Measurements from ENCODE around the gene ODF2. TPM values are rescaled to one million over a fixed set of nuclear protein-coding genes. Genes with fewer than 3 reads are reported as not detected.

ODF2 gene
- total RNA-seq, 1 experiment from 2014 or later: 46.8 TPM

DNA sequence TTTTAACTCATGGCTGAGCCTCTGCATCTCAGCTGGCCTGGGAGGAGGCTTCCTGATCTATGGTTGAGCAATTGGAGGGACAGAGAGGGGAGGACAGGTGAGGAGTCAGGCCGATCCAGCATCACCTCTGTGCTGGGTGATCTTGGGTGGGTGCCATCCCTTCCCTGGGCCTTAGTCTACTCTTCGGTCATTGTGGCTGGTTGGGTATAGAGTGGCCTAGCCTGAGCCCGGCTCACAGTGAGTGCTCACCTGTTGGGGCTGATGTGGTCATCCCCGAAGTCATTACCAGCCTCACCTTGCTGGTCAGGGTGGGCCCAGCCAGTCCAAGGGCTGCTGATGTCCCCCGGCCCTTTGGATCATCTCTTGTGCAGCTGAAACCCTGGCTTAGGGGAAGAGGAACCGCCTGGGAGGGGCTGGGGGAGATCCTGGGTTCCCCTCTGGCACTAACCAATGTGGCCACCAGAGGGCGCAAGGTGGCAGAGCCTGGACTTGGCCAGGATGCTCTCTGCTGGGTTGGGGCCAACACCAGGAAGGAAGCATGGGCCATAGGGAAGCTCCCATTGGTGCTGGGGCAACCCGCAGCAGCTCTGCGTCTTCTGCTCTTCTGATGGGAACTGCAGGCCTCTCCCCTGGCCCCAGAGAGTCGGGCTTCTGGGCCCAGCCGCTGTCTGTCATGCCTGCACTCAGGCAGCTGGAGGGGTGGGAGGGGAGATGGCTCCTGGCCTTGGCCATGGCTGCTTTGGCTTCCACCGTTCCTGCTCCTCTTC, 17.3 kb upstream of the ODF2 start:
- H3K9me2 ChIP-seq (ENCODE audit: insufficient read depth): no peaks in the 10 kb centered on the region
- peak overlapping the region; percentile 25; the same call in 1 of the 2 replicates for H3K4me2 ChIP-seq (ENCODE audit: low read length)
- H3K9me3 ChIP-seq (ENCODE audit: control insufficient read depth in 1 of 2, insufficient read depth in 1 of 2, low read depth in 1 of 2, low read length in 2 of 2): no peaks in the 10 kb centered on the region
- TF ChIP-seq RAD21 (IDR thresholded peaks at IDR 0.05; ENCODE audit: low read depth) (peak; percentile 80), SP1 (IDR thresholded peaks at IDR 0.05; ENCODE audit: low read depth) (no peak), CBX3 (IDR thresholded peaks at IDR 0.05; ENCODE audit: low read depth) (no peak; the same call in 1 of the 2 replicates), FOSL1 (IDR thresholded peaks at IDR 0.05; ENCODE audit: low read depth) (no peak), POLR2A (IDR thresholded peaks at IDR 0.05; ENCODE audit: borderline replicate concordance, extremely low read depth, insufficient read depth, insufficient read length) (no peak), POLR2AphosphoS5 (IDR thresholded peaks at IDR 0.05; ENCODE audit: low read depth, low read length) (peak; percentile 56), ZNF274 (IDR thresholded peaks at IDR 0.05; ENCODE audit: low read depth, low read length) (no peak), SRF (IDR thresholded peaks at IDR 0.05; ENCODE audit: low read depth) (no peak), SIN3A (IDR thresholded peaks at IDR 0.05; ENCODE audit: low read depth) (no peak), ELF1 (IDR thresholded peaks at IDR 0.05; ENCODE audit: borderline replicate concordance, low read depth) (no peak), EZH2phosphoT487 (IDR thresholded peaks at IDR 0.05; ENCODE audit: borderline replicate concordance) (no peak)
- TF ChIP-seq, protein P1, sequence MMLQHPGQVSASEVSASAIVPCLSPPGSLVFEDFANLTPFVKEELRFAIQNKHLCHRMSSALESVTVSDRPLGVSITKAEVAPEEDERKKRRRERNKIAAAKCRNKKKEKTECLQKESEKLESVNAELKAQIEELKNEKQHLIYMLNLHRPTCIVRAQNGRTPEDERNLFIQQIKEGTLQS (IDR thresholded peaks at IDR 0.05): no peak
- TF ChIP-seq, protein P2, sequence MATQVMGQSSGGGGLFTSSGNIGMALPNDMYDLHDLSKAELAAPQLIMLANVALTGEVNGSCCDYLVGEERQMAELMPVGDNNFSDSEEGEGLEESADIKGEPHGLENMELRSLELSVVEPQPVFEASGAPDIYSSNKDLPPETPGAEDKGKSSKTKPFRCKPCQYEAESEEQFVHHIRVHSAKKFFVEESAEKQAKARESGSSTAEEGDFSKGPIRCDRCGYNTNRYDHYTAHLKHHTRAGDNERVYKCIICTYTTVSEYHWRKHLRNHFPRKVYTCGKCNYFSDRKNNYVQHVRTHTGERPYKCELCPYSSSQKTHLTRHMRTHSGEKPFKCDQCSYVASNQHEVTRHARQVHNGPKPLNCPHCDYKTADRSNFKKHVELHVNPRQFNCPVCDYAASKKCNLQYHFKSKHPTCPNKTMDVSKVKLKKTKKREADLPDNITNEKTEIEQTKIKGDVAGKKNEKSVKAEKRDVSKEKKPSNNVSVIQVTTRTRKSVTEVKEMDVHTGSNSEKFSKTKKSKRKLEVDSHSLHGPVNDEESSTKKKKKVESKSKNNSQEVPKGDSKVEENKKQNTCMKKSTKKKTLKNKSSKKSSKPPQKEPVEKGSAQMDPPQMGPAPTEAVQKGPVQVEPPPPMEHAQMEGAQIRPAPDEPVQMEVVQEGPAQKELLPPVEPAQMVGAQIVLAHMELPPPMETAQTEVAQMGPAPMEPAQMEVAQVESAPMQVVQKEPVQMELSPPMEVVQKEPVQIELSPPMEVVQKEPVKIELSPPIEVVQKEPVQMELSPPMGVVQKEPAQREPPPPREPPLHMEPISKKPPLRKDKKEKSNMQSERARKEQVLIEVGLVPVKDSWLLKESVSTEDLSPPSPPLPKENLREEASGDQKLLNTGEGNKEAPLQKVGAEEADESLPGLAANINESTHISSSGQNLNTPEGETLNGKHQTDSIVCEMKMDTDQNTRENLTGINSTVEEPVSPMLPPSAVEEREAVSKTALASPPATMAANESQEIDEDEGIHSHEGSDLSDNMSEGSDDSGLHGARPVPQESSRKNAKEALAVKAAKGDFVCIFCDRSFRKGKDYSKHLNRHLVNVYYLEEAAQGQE (IDR thresholded peaks at IDR 0.05; ENCODE audit: low read depth): no peak
- TF ChIP-seq, protein P3, sequence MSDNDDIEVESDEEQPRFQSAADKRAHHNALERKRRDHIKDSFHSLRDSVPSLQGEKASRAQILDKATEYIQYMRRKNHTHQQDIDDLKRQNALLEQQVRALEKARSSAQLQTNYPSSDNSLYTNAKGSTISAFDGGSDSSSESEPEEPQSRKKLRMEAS (IDR thresholded peaks at IDR 0.05): no peak
- TF ChIP-seq, protein P4, sequence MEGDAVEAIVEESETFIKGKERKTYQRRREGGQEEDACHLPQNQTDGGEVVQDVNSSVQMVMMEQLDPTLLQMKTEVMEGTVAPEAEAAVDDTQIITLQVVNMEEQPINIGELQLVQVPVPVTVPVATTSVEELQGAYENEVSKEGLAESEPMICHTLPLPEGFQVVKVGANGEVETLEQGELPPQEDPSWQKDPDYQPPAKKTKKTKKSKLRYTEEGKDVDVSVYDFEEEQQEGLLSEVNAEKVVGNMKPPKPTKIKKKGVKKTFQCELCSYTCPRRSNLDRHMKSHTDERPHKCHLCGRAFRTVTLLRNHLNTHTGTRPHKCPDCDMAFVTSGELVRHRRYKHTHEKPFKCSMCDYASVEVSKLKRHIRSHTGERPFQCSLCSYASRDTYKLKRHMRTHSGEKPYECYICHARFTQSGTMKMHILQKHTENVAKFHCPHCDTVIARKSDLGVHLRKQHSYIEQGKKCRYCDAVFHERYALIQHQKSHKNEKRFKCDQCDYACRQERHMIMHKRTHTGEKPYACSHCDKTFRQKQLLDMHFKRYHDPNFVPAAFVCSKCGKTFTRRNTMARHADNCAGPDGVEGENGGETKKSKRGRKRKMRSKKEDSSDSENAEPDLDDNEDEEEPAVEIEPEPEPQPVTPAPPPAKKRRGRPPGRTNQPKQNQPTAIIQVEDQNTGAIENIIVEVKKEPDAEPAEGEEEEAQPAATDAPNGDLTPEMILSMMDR (IDR thresholded peaks at IDR 0.05 in 2 of 3, conservative IDR thresholded peaks at IDR 0.05 in 1 of 3; ENCODE audit: borderline replicate concordance in 1 of 3, insufficient read depth in 1 of 3, low read depth in 2 of 3, low read length in 2 of 3): peak; percentile 67 to 96 (median 92)
- TF ChIP-seq, protein P5, sequence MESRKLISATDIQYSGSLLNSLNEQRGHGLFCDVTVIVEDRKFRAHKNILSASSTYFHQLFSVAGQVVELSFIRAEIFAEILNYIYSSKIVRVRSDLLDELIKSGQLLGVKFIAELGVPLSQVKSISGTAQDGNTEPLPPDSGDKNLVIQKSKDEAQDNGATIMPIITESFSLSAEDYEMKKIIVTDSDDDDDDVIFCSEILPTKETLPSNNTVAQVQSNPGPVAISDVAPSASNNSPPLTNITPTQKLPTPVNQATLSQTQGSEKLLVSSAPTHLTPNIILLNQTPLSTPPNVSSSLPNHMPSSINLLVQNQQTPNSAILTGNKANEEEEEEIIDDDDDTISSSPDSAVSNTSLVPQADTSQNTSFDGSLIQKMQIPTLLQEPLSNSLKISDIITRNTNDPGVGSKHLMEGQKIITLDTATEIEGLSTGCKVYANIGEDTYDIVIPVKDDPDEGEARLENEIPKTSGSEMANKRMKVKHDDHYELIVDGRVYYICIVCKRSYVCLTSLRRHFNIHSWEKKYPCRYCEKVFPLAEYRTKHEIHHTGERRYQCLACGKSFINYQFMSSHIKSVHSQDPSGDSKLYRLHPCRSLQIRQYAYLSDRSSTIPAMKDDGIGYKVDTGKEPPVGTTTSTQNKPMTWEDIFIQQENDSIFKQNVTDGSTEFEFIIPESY (IDR thresholded peaks at IDR 0.05; ENCODE audit: extremely low read depth, insufficient replicate concordance, low read length): no peak
- H3K27me3 ChIP-seq (ENCODE audit: insufficient read depth, low read length): no peaks in the 10 kb centered on the region
- RAD21 ChIA-PET (ENCODE audit: low non-redundant PET in 1 of 2, low total read pairs in 2 of 2, uncharacterized antibody in 2 of 2, unreplicated experiment in 2 of 2): interaction anchor here (0.6 to 1.3 kb wide), 5 partner anchors 19 to 197 kb away, joined by 3 to 5 read pairs (median 3); no protein-coding TSS in a partner anchor
- H3K4me1 ChIP-seq (ENCODE audit: control insufficient read depth in 1 of 2, insufficient read depth in 2 of 2, low read length in 2 of 2): peaks cover 2 to 10% of the 10 kb centered on the region in 2 experiments; a peak in 2 of 4 replicates
- no TSS peak for BruUV-seq (replicated peaks)
- CTCF ChIA-PET: interaction anchor here (0.6 to 1.7 kb wide), 17 partner anchors 8 to 197 kb away, joined by 3 to 21 read pairs (median 4); partner anchors contain the start of genes CERCAM, ODF2 and URM1
- intact Hi-C loops (cut with micrococcal nuclease): no loop called here
- H3K27ac ChIP-seq (ENCODE audit: low read depth, low read length): peak overlapping the region; percentile 41; the same call in 1 of the 2 replicates
- DNase-seq (ENCODE audit: low read depth, low spot score) (no peak), ATAC-seq (peak; percentile 97)
- H2AFZ ChIP-seq (ENCODE audit: low read depth, low read length, poor library complexity, severe bottlenecking): no peak overlapping the region
- no peak overlapping the region for H3K4me3 ChIP-seq (replicated peaks in 1 of 2; ENCODE audit: low read depth in 1 of 2, low read length in 2 of 2)
- POLR2A ChIA-PET: interaction anchor here (0.6 to 1.3 kb wide), 4 partner anchors 9 to 77 kb away, joined by 3 read pairs; partner anchors contain the start of gene CERCAM
- H3K79me2 ChIP-seq (ENCODE audit: insufficient read depth, low read length): no peaks in the 10 kb centered on the region
- H4K20me1 ChIP-seq (ENCODE audit: insufficient read depth): no peaks in the 10 kb centered on the region
- H3K36me3 ChIP-seq (ENCODE audit: control insufficient read depth in 1 of 2, insufficient read depth in 2 of 2, low read length in 2 of 2): no peaks in the 10 kb centered on the region
- no peak overlapping the region for H3K9ac ChIP-seq (ENCODE audit: low read length)
